Caco-2 (cell line): ENCODE data around the gene HK1. TPM values are rescaled to one million over a fixed set of nuclear protein-coding genes. Genes with fewer than 3 reads are reported as not detected.

Source experiments
- BruUV-seq: library from RNA; stranded (reverse); fragments of 400-500 nt; replicated peaks from 2 replicates; lab custom pipeline; 2021; lab: Mats Ljungman, UMichigan
- CTCF ChIA-PET: fragments of 300-600 bp; sonication (Branson Sonifier 250); formaldehyde crosslinking; loops from one replicate; lab custom pipeline; 2022; ENCODE audit warnings: antibody characterized with exemption; lab: Charles Lee
- POLR2A ChIA-PET: fragments of 300-600 bp; sonication (Branson Sonifier 250); formaldehyde crosslinking; loops from one replicate; lab custom pipeline; 2022; ENCODE audit warnings: antibody characterized with exemption; lab: Charles Lee
- DNase-seq, 2 experiments: peaks; one replicate each; pipeline versions ENCODE4 v3.0.0 to v3.0.0-alpha.2; 2020 to 2022
- H3K27me3 ChIP-seq: replicated peaks from 2 replicates; pipeline ENCODE4 v1.6.0; 2011; ENCODE audit warnings: low read length; ENCODE audit not compliant: control insufficient read depth, insufficient read depth
- H3K36me3 ChIP-seq: 2 replicates; pipeline ENCODE4 v1.5.1; 2011; ENCODE audit warnings: low read length; ENCODE audit not compliant: control insufficient read depth, insufficient read depth
- H3K4me1 ChIP-seq: fragments of 250-450 bp; sonication (Bioruptor Pico); 2 replicates; pipeline ENCODE4 v1.5.1; 2020; ENCODE audit warnings: mild to moderate bottlenecking
- H3K4me3 ChIP-seq: 2 replicates; pipeline ENCODE4 v1.5.1; 2011; ENCODE audit warnings: low read depth, mild to moderate bottlenecking, control low read depth, low read length
- H3K9me3 ChIP-seq: fragments of 250-450 bp; sonication (Bioruptor Pico); 2 replicates; pipeline ENCODE4 v1.5.1; 2020; ENCODE audit warnings: mild to moderate bottlenecking, moderate library complexity
- H3K27ac Mint-ChIP-seq: one replicate; pipeline ENCODE4 v1.8.0; 2022; ENCODE audit warnings: mixed read lengths; ENCODE audit not compliant: unreplicated experiment
- H3K27me3 Mint-ChIP-seq: one replicate; pipeline ENCODE4 v1.8.0; 2022; ENCODE audit warnings: mixed read lengths; ENCODE audit not compliant: insufficient read depth, unreplicated experiment
- H3K36me3 Mint-ChIP-seq: one replicate; pipeline ENCODE4 v1.8.0; 2022; ENCODE audit warnings: mild to moderate bottlenecking, mixed read lengths; ENCODE audit not compliant: insufficient read depth, unreplicated experiment
- H3K4me1 Mint-ChIP-seq: one replicate; pipeline ENCODE4 v1.8.0; 2022; ENCODE audit warnings: low read depth, mixed read lengths; ENCODE audit not compliant: unreplicated experiment
- H3K4me3 Mint-ChIP-seq: one replicate; pipeline ENCODE4 v1.8.0; 2022; ENCODE audit warnings: mild to moderate bottlenecking, moderate library complexity, mixed read lengths; ENCODE audit not compliant: unreplicated experiment
- H3K9me3 Mint-ChIP-seq: one replicate; pipeline ENCODE4 v1.8.0; 2022; ENCODE audit warnings: mixed read lengths; ENCODE audit not compliant: unreplicated experiment
- intact Hi-C: fragments of 100-400 bp; cut with micrococcal nuclease; formaldehyde crosslinking; loops from one replicate; pipeline ENCODE4 v1.10.0; 2022; ENCODE audit not compliant: unreplicated experiment
- total RNA-seq: library from RNA; stranded (reverse); gene quantifications from 2 replicates; pipeline ENCODE4 v1.2.3, GENCODE V29; 2022
- TF ChIP-seq, protein P1 (sequence below), 2 experiments: fragments of 200-600 bp in 1 of 2; IDR thresholded peaks; 1 replicate in 1 of 2; 2 replicates in 1 of 2; pipeline versions ENCODE4 v1.5.1 to v1.8.0; 2011 to 2022; ENCODE audit warnings: antibody characterized with exemption in 1 of 2, control low read depth in 1 of 2, inconsistent platforms in 1 of 2, low read depth in 1 of 2, low read length in 1 of 2, mild to moderate bottlenecking in 1 of 2, moderate library complexity in 1 of 2; ENCODE audit not compliant: insufficient read depth in 1 of 2, severe bottlenecking in 1 of 2, unreplicated experiment in 1 of 2

HK1 gene
- total RNA-seq, 1 experiment from 2014 or later = 35.4 TPM

DNA sequence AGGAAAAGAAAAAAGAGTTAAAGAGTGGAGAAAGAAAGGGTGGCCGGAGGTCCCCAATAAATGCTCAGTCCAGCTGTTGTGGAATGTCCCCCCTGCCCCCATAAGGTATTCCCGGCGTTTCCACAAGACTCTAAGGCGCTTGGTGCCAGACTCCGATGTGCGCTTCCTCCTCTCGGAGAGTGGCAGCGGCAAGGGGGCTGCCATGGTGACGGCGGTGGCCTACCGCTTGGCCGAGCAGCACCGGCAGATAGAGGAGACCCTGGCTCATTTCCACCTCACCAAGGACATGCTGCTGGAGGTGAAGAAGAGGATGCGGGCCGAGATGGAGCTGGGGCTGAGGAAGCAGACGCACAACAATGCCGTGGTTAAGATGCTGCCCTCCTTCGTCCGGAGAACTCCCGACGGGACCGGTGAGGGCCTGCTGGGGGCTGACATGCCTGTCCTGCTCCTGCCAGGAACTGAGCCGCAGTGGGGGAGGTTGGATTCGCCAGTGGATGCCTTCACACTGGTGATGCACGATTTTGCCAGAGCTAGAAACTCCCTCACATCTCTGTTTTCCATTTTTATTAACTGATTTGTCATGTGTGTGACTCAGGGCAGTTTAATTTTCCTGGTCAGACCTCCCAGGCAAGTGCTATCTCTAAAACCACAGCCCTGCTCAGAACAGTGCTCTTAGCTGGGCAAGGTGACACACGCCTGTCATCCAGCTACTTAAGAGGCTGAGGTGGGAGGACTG, 104.3 kb downstream of the HK1 start:
- Histone ChIP-seq H3K9me3 (no peaks in the 10 kb centered on the region), H3K27me3 (no peaks in the 10 kb centered on the region), H3K4me1 (peaks cover 19% of the 10 kb centered on the region), H3K36me3 (no peaks in the 10 kb centered on the region), H3K4me3 (no peak overlapping the region)
- Mint-ChIP-seq H3K4me1 (peaks cover 34% of the 10 kb centered on the region), H3K4me3 (no peak overlapping the region), H3K9me3 (no peaks in the 10 kb centered on the region), H3K36me3 (peaks cover 6% of the 10 kb centered on the region), H3K27me3 (no peaks in the 10 kb centered on the region), H3K27ac (no peak overlapping the region)
- BruUV-seq = no TSS peak
- ChIA-PET POLR2A (no interaction called here), CTCF (interaction anchor here (0.7 to 1.6 kb wide), 4 partner anchors 14 to 145 kb away, joined by 3 read pairs; no protein-coding TSS in a partner anchor)
- TF ChIP-seq, protein P1, sequence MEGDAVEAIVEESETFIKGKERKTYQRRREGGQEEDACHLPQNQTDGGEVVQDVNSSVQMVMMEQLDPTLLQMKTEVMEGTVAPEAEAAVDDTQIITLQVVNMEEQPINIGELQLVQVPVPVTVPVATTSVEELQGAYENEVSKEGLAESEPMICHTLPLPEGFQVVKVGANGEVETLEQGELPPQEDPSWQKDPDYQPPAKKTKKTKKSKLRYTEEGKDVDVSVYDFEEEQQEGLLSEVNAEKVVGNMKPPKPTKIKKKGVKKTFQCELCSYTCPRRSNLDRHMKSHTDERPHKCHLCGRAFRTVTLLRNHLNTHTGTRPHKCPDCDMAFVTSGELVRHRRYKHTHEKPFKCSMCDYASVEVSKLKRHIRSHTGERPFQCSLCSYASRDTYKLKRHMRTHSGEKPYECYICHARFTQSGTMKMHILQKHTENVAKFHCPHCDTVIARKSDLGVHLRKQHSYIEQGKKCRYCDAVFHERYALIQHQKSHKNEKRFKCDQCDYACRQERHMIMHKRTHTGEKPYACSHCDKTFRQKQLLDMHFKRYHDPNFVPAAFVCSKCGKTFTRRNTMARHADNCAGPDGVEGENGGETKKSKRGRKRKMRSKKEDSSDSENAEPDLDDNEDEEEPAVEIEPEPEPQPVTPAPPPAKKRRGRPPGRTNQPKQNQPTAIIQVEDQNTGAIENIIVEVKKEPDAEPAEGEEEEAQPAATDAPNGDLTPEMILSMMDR (IDR thresholded peaks at IDR 0.05; ENCODE audit: insufficient read depth in 1 of 2, low read depth in 1 of 2, low read length in 1 of 2, severe bottlenecking in 1 of 2, unreplicated experiment in 1 of 2) = no peak
- DNase-seq = no peak
- intact Hi-C loops = no loop called here

DNA sequence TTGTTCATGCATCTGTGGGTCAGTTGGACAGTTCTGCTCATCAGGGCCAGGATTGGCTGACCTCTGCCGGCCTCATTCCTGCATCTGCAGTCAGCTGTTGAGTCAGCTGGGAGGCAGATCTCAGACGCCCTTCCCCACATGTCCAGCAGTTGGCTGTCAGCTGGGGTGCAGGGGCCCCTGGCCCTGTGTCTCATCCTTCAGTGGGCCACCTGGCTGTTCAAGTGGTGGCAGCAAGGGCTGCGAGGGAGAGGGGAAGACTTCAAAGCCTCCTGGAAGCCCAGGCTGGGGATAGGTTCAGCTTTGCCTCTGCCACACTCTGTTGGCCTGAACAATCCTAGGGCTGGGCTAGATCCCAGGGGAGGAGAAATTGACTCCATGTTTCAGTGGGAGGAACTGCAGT, 105.3 kb downstream of the HK1 start:
- H3K27me3 ChIP-seq = no peaks in the 10 kb centered on the region
- DNase-seq = peak in 1 of 2 experiments; percentile 59

DNA sequence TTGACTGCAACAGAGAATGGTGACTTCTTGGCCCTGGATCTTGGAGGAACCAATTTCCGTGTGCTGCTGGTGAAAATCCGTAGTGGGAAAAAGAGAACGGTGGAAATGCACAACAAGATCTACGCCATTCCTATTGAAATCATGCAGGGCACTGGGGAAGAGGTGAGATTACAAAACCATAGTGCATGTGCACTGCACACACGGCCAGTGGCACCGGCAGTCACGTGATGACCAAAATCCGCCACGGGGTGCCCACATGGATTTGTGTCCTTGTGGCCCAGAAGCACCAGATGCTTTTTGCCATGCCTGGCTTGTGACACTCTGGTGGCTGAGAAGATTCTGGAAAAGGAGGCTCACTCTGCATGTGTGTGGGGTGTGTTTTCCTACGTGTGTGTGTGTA, 106.0 kb downstream of the HK1 start:
- no peak for DNase-seq
- Mint-ChIP-seq H3K4me3 (no peak overlapping the region), H3K9me3 (no peaks in the 10 kb centered on the region), H3K27me3 (no peaks in the 10 kb centered on the region), H3K4me1 (peaks cover 34% of the 10 kb centered on the region), H3K36me3 (peaks cover 6% of the 10 kb centered on the region), H3K27ac (peak overlapping the region; percentile 77)
- ChIA-PET CTCF (interaction anchor here (1.3 kb wide), 1 partner anchor 52 kb away, joined by 4 read pairs; no protein-coding TSS in a partner anchor), POLR2A (no interaction called here)
- no TSS peak for BruUV-seq
- Histone ChIP-seq H3K9me3 (no peaks in the 10 kb centered on the region), H3K36me3 (no peaks in the 10 kb centered on the region), H3K27me3 (no peaks in the 10 kb centered on the region), H3K4me1 (peaks cover 19% of the 10 kb centered on the region), H3K4me3 (no peak overlapping the region)
- intact Hi-C loops = loop anchor here (2.0 kb wide), 1 partner anchor 24 kb away; no protein-coding TSS in a partner anchor
- TF ChIP-seq, protein P1 (IDR thresholded peaks at IDR 0.05; ENCODE audit: insufficient read depth in 1 of 2, low read depth in 1 of 2, low read length in 1 of 2, severe bottlenecking in 1 of 2, unreplicated experiment in 1 of 2) = no peak

More for the DNA sequence above, 105.3 kb downstream of the HK1 start:
- H3K4me3 Mint-ChIP-seq = no peak overlapping the region
- H3K36me3 Mint-ChIP-seq = peaks cover 6% of the 10 kb centered on the region
- intact Hi-C loops = no loop called here
- peaks cover 34% of the 10 kb centered on the region for H3K4me1 Mint-ChIP-seq
- H3K9me3 Mint-ChIP-seq = no peaks in the 10 kb centered on the region
- Histone ChIP-seq H3K4me3 (no peak overlapping the region), H3K4me1 (peaks cover 19% of the 10 kb centered on the region), H3K9me3 (no peaks in the 10 kb centered on the region), H3K36me3 (no peaks in the 10 kb centered on the region)
- no TSS peak for BruUV-seq
- ChIA-PET CTCF (interaction anchor here (0.8 to 1.6 kb wide), 4 partner anchors 47 to 146 kb away, joined by 3 to 4 read pairs (median 3); no protein-coding TSS in a partner anchor), POLR2A (no interaction called here)
- H3K27ac Mint-ChIP-seq = peak overlapping the region; percentile 29
- TF ChIP-seq, protein P1 (IDR thresholded peaks at IDR 0.05; ENCODE audit: insufficient read depth in 1 of 2, low read depth in 1 of 2, low read length in 1 of 2, severe bottlenecking in 1 of 2, unreplicated experiment in 1 of 2) = peak; percentile 16 to 50
- H3K27me3 Mint-ChIP-seq = no peaks in the 10 kb centered on the region
